A549 (cell line): ENCODE results near the gene FCSK.

Experiments used
- CHD2 ChIP-seq: fragments of 150-350 bp; IDR thresholded peaks from 2 replicates; pipeline ENCODE4 v1.6.1; 2014; ENCODE audit warnings: low read length; ENCODE audit not compliant: partially characterized antibody
- POLR2A ChIP-seq: IDR thresholded peaks from 2 replicates; pipeline ENCODE4 v1.6.1; 2012; ENCODE audit warnings: mild to moderate bottlenecking, low read length

DNA sequence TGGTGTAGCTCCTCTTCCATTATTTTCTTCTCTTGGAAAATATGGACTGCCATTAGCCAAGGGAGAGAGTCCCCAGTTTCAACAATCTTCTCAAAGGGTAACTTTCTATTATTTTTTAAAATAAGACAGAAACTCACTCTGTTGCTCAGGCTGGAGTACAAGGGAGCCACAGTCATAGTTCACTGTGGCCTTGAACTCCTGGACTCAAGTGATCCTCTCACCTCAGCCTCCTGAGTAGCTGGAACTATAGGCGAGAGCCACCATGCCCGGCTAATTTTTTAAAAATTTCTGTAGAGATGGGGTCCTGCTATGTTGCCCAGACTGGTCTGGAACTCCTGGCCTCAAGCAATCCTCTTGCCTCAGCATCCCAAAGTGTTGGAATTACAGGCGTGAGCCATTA, 55.8 kb downstream of the FCSK start:
- no peak for TF ChIP-seq POLR2A
- TF ChIP-seq CHD2: no peak
